Aorta (tissue), 5 donors: ENCODE results near the gene MEIS2. TPM values are rescaled to one million over a fixed set of nuclear protein-coding genes. Genes with fewer than 3 reads are reported as not detected.

Experiments used
- ATAC-seq: fragments of 200-7000 bp; cut with Tn5 transposase; one replicate; pipeline ENCODE4 v1.9.1; 2022; ENCODE audit warnings: moderate library complexity; ENCODE audit not compliant: low FRiP score
- DNase-seq, 2 donors: peaks; one replicate each; pipeline ENCODE4 v3.0.0-alpha.2; 2020
- H3K27ac ChIP-seq, 2 donors: one replicate each; pipeline ENCODE4 v1.5.1; 2013; ENCODE audit warnings: low read length in 2 of 2, mild to moderate bottlenecking in 2 of 2, moderate library complexity in 2 of 2, control low read depth in 1 of 2, inconsistent platforms in 1 of 2, low read depth in 1 of 2
- H3K27me3 ChIP-seq, 2 donors: one replicate each; pipeline ENCODE4 v1.6.1; 2013; ENCODE audit warnings: control low read depth in 1 of 2, low read length in 1 of 2, mild to moderate bottlenecking in 1 of 2, moderate library complexity in 1 of 2; ENCODE audit not compliant: insufficient read depth in 2 of 2, control insufficient read depth in 1 of 2
- H3K36me3 ChIP-seq, 2 donors: one replicate each; pipeline ENCODE4 v1.6.1; 2013; ENCODE audit warnings: control low read depth in 1 of 2, low read length in 1 of 2, mild to moderate bottlenecking in 1 of 2; ENCODE audit not compliant: insufficient read depth in 2 of 2, control insufficient read depth in 1 of 2
- H3K4me1 ChIP-seq, 2 donors: one replicate each; pipeline ENCODE4 v1.6.1; 2013; ENCODE audit warnings: low read length in 2 of 2, control low read depth in 1 of 2, mild to moderate bottlenecking in 1 of 2, moderate library complexity in 1 of 2; ENCODE audit not compliant: insufficient read depth in 2 of 2, control insufficient read depth in 1 of 2
- H3K4me3 ChIP-seq, 2 donors: one replicate each; pipeline ENCODE4 v1.5.1; 2013; ENCODE audit warnings: low read length in 2 of 2, control low read depth in 1 of 2, mild to moderate bottlenecking in 1 of 2
- H3K9me3 ChIP-seq: one replicate; pipeline ENCODE4 v1.6.1; 2013; ENCODE audit warnings: mild to moderate bottlenecking, low read length; ENCODE audit not compliant: control insufficient read depth
- WGBS, 2 donors: extraction: QIAGEN DNeasy Blood & Tissue Kit; methylation state at CpG; one replicate each; pipeline ENCODE4 v1.1.7; 2013; 5-methylcytosine and 5-hydroxymethylcytosine counted together
- intact Hi-C, 2 donors: fragments of 100-400 bp; cut with DNase I; formaldehyde crosslinking; loops; one replicate each; pipeline versions ENCODE4 v1.14.2 to v1.15.0; 2022
- polyA plus RNA-seq, 2 donors: library from polyadenylated mRNA; stranded (reverse); fragments of 200-250 nt; gene quantifications; one replicate each; pipeline ENCODE4 v1.2.3, GENCODE V29; 2013
- total RNA-seq, 2 donors: library from RNA; stranded (reverse); fragmentation: NEBNext Ultra II Directional; extraction: Animal tissue kit (Norgen Biotek cat#: 25700); gene quantifications; one replicate each; pipeline ENCODE4 v1.2.1, GENCODE V29; 2021
- donor health status: healthy with polysubstance abuse.
- donor health status: Bipolar disorder and iron deficiency.
- donor health status: DM: no; HTN: no; CAD: no.
- donor health status: DM: no; HTN: no; CAD: no.
- donor health status: DM: yes; HTN: yes; CAD: no.

MEIS2 gene
- total and polyA plus RNA-seq, 4 donors, result 20.7 to 58.7 (median 25.9) TPM

- H3K4me1 ChIP-seq, result peaks cover 3 to 8% of the 10 kb centered on the region in 2 donors
- ATAC-seq (no peak), DNase-seq (no peak)
- H3K27me3 ChIP-seq, result no peaks in the 10 kb centered on the region
- H3K4me3 ChIP-seq, result peak overlapping the region; percentile 19 to 44
- H3K9me3 ChIP-seq, result no peaks in the 10 kb centered on the region
- H3K27ac ChIP-seq, result peak overlapping the region; percentile 82 to 84
- WGBS, 2 donors, result 11 to 13% methylated on average over 18 of the region's 18 CpGs
- H3K36me3 ChIP-seq, result no peaks in the 10 kb centered on the region
- intact Hi-C loops, result loop anchor here (5.0 to 10.0 kb wide), 2 partner anchors 78 to 85 kb away; partner anchors contain the start of gene MEIS2 (in 1 of the 2)
These were observed 80.6 kb downstream of the MEIS2 start for GRCh38 chr15:37019479-37020433.

GRCh38 chr15:37017031-37017625, 83.2 kb downstream of the MEIS2 start:
- intact Hi-C loops, result loop anchor here (5.0 to 10.0 kb wide), 2 partner anchors 80 to 88 kb away; partner anchors contain the start of gene MEIS2 (in 1 of the 2)
- Histone ChIP-seq H3K4me1 (peaks cover 2 to 8% of the 10 kb centered on the region in 2 donors), H3K36me3 (no peaks in the 10 kb centered on the region), H3K27me3 (no peaks in the 10 kb centered on the region), H3K27ac (no peak overlapping the region), H3K9me3 (no peaks in the 10 kb centered on the region), H3K4me3 (no peak overlapping the region)
- WGBS, 2 donors, result 93 to 95% methylated on average over 11 of the region's 11 CpGs
- ATAC-seq, result no peak
- no peak for DNase-seq

- intact Hi-C loops, result loop anchor here (5.0 to 10.0 kb wide), 2 partner anchors 81 to 89 kb away; partner anchors contain the start of gene MEIS2 (in 1 of the 2)
- peak overlapping the region; percentile 63 to 80 for H3K27ac ChIP-seq
- ATAC-seq (peak; percentile 29), DNase-seq (no peak)
- H3K4me3 ChIP-seq, result peak overlapping the region in 1 of 2 donors; percentile 54
- no peaks in the 10 kb centered on the region for H3K27me3 ChIP-seq
- no peaks in the 10 kb centered on the region for H3K36me3 ChIP-seq
- no peaks in the 10 kb centered on the region for H3K9me3 ChIP-seq
- H3K4me1 ChIP-seq, result peaks cover 2 to 8% of the 10 kb centered on the region in 2 donors
- WGBS, 2 donors, result 1 to 6% methylated on average over 7 of the region's 7 CpGs
These were observed 84.1 kb downstream of the MEIS2 start for GRCh38 chr15:37016231-37016630.

GRCh38 chr15:37015451-37015850, 84.9 kb downstream of the MEIS2 start:
- Histone ChIP-seq H3K36me3 (no peaks in the 10 kb centered on the region), H3K4me3 (no peak overlapping the region), H3K4me1 (peaks cover 2 to 6% of the 10 kb centered on the region in 2 donors), H3K9me3 (no peaks in the 10 kb centered on the region), H3K27ac (peak overlapping the region; percentile 59 to 80), H3K27me3 (no peaks in the 10 kb centered on the region)
- intact Hi-C loops, result loop anchor here (5.0 to 10.0 kb wide), 2 partner anchors 82 to 89 kb away; partner anchors contain the start of gene MEIS2 (in 1 of the 2)
- ATAC-seq (peak; percentile 38), DNase-seq (no peak)
- 3 to 9% methylated on average over 4 of the region's 4 CpGs for WGBS, 2 donors

GRCh38 chr15:37015035-37015434, 85.3 kb downstream of the MEIS2 start:
- H3K4me3 ChIP-seq, result no peak overlapping the region
- H3K27ac ChIP-seq, result peak overlapping the region; percentile 12 to 59
- DNase-seq (peak in 1 of 2 donors; percentile 52), ATAC-seq (peak; percentile 59)
- H3K9me3 ChIP-seq, result no peaks in the 10 kb centered on the region
- no peaks in the 10 kb centered on the region for H3K27me3 ChIP-seq
- no peaks in the 10 kb centered on the region for H3K36me3 ChIP-seq
- WGBS, 2 donors, result 27 to 28% methylated on average over 9 of the region's 9 CpGs
- intact Hi-C loops, result loop anchor here (5.0 to 10.0 kb wide), 2 partner anchors 82 to 90 kb away; partner anchors contain the start of gene MEIS2 (in 1 of the 2)
- H3K4me1 ChIP-seq, result peaks cover 2 to 5% of the 10 kb centered on the region in 2 donors

- peaks cover 2 to 5% of the 10 kb centered on the region in 2 donors for H3K4me1 ChIP-seq
- no peaks in the 10 kb centered on the region for H3K36me3 ChIP-seq
- peak overlapping the region in 1 of 2 donors; percentile 44 for H3K27ac ChIP-seq
- H3K9me3 ChIP-seq, result no peaks in the 10 kb centered on the region
- 76% methylated on average over 3 of the region's 3 CpGs for WGBS, 2 donors
- H3K4me3 ChIP-seq, result no peak overlapping the region
- DNase-seq, result no peak
- no peak for ATAC-seq
- intact Hi-C loops, result loop anchor here (5.0 to 10.0 kb wide), 2 partner anchors 90 to 607 kb away; partner anchors contain the start of gene MEIS2 (in 1 of the 2)
- no peaks in the 10 kb centered on the region for H3K27me3 ChIP-seq
These were observed 85.8 kb downstream of the MEIS2 start for GRCh38 chr15:37014566-37014965.

GRCh38 chr15:37014137-37014536, 86.2 kb downstream of the MEIS2 start:
- DNase-seq, result no peak
- intact Hi-C loops, result loop anchor here (5.0 to 10.0 kb wide), 2 partner anchors 91 to 607 kb away; partner anchors contain the start of gene MEIS2 (in 1 of the 2)
- 49 to 50% methylated on average over 2 of the region's 2 CpGs for WGBS, 2 donors

GRCh38 chr15:37010595-37010994, 89.8 kb downstream of the MEIS2 start:
- no peak overlapping the region for H3K27ac ChIP-seq
- H3K27me3 ChIP-seq, result no peaks in the 10 kb centered on the region
- H3K36me3 ChIP-seq, result no peaks in the 10 kb centered on the region
- intact Hi-C loops, result loop anchor here (5.0 to 10.0 kb wide), 2 partner anchors 94 to 603 kb away; partner anchors contain the start of gene MEIS2 (in 1 of the 2)
- 96 to 97% methylated on average over 7 of the region's 7 CpGs for WGBS, 2 donors
- no peaks in the 10 kb centered on the region for H3K9me3 ChIP-seq
- DNase-seq (no peak), ATAC-seq (no peak)
- H3K4me1 ChIP-seq, result peaks cover 0 to 2% of the 10 kb centered on the region in 2 donors
- no peak overlapping the region for H3K4me3 ChIP-seq

More at GRCh38 chr15:37014137-37014536, 86.2 kb downstream of the MEIS2 start:
- no peak overlapping the region for H3K27ac ChIP-seq
- ATAC-seq, result no peak
- peaks cover under 1 to 2% of the 10 kb centered on the region in 2 donors for H3K4me1 ChIP-seq
- H3K36me3 ChIP-seq, result no peaks in the 10 kb centered on the region
- no peaks in the 10 kb centered on the region for H3K9me3 ChIP-seq
- no peak overlapping the region for H3K4me3 ChIP-seq
- H3K27me3 ChIP-seq, result no peaks in the 10 kb centered on the region
